Activated CD8-positive, alpha-beta memory T cell treated with anti-CD3 and anti-CD28 coated beads for 24 hours (primary cell): ENCODE data around the gene PYY.
"Not testable (repeated sequence)": the region's sequence is repeated elsewhere in the genome, so short reads cannot be mapped to it uniquely, and the experiment has no call there.

ENCODE experiments used
- DNase-seq: peaks from one replicate; pipeline ENCODE4 v3.0.0-alpha.2; 2020

PYY gene

GRCh38 chr17:43978078-43978477 lies 24.3 kb upstream of the PYY start:
- DNase-seq: no peak

GRCh38 chr17:43976963-43977837 lies 23.5 kb upstream of the PYY start:
- DNase-seq: no peak

- DNase-seq: no peak
Measured at GRCh38 chr17:43975898-43976297, 22.2 kb upstream of the PYY start.

GRCh38 chr17:43974382-43975266 lies 20.9 kb upstream of the PYY start:
- DNase-seq: no peak

- not testable (repeated sequence) for DNase-seq
Measured at GRCh38 chr17:43972444-43973212, 18.9 kb upstream of the PYY start.

- DNase-seq: not testable (repeated sequence)
Measured at GRCh38 chr17:43971436-43971835, 17.7 kb upstream of the PYY start.

- no peak for DNase-seq
Measured at GRCh38 chr17:43970366-43970765, 16.6 kb upstream of the PYY start.

GRCh38 chr17:43967251-43967875 lies 13.6 kb upstream of the PYY start:
- DNase-seq: no peak

GRCh38 chr17:43966276-43966675 lies 12.5 kb upstream of the PYY start:
- DNase-seq: no peak

GRCh38 chr17:43962479-43962878 lies 8.7 kb upstream of the PYY start:
- no peak for DNase-seq

- DNase-seq: no peak
Measured at GRCh38 chr17:43961954-43962353, 8.2 kb upstream of the PYY start.

- DNase-seq: not testable (repeated sequence)
Measured at GRCh38 chr17:43961292-43961691, 7.6 kb upstream of the PYY start.

- DNase-seq: no peak
Measured at GRCh38 chr17:43958748-43959352, 5.1 kb upstream of the PYY start.

GRCh38 chr17:43956222-43956621 lies 2.5 kb upstream of the PYY start:
- DNase-seq: no peak

GRCh38 chr17:43952724-43953666 lies 745 bp downstream of the PYY start:
- DNase-seq: no peak

- no peak for DNase-seq
Measured at GRCh38 chr17:43952351-43952723, 1.4 kb downstream of the PYY start.

GRCh38 chr17:43951750-43952149 lies 2.0 kb downstream of the PYY start:
- no peak for DNase-seq

- no peak for DNase-seq
Measured at GRCh38 chr17:43950554-43950953, 3.2 kb downstream of the PYY start.

- DNase-seq: no peak
Measured at GRCh38 chr17:43949781-43950180, 4.0 kb downstream of the PYY start.

GRCh38 chr17:43946781-43947180 lies 7.0 kb downstream of the PYY start:
- no peak for DNase-seq
